IPS-15b (cell line): ENCODE results near the gene RMC1.

Experiments used
- H3K27me3 ChIP-seq: one replicate; pipeline ENCODE4 v1.6.1; 2013; ENCODE audit warnings: low read length; ENCODE audit not compliant: control insufficient read depth, insufficient read depth
- H3K36me3 ChIP-seq: one replicate; pipeline ENCODE4 v1.6.1; 2013; ENCODE audit warnings: low read length; ENCODE audit not compliant: control insufficient read depth, insufficient read depth
- H3K4me1 ChIP-seq: one replicate; pipeline ENCODE4 v1.6.1; 2013; ENCODE audit warnings: mild to moderate bottlenecking, low read length; ENCODE audit not compliant: control insufficient read depth, insufficient read depth
- H3K4me3 ChIP-seq: one replicate; pipeline ENCODE4 v1.5.1; 2013; ENCODE audit warnings: low read depth, low read length
- H3K9ac ChIP-seq: one replicate; pipeline ENCODE4 v1.6.1; 2013; ENCODE audit warnings: low read depth, mild to moderate bottlenecking, low read length
- H3K9me3 ChIP-seq: one replicate; pipeline ENCODE4 v1.6.1; 2013; ENCODE audit warnings: mild to moderate bottlenecking, low read length; ENCODE audit not compliant: control insufficient read depth, insufficient read depth

RMC1 gene

DNA sequence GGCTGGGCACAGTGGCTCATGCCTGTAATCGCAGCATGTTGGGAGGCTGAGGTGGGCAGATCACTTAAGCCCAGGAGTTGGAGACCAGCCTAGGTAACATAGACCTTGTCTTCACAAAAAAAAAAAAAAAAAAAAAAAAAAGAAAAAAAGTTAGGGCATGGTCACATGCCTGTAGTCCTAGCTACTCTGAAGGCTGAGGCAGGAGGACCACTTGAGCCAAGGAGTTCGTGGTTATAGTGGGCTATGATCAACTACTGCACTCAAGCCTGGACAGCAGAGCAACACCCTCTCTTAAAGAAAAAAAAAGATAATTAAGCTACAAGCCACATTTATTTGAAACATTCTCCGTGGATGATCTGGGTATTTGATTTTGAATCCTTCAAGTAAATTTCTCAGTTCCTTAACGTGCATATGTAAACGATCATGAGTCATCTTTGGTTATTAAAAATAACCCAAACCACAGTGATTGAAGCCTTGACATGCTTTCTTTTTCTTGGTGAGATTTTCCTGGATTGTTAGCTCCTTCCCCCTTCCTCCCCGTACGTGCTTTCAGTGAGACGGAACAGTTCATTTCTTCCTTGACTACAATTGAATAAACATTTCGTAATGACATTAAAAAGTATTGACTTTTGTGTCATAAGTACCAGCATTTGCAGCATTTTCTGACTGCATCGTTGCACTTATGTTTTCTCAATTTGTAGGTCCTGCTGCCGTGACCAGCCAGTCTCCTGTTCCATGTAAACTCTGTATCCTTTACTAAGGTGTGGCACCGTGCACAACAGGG is 20.3 kb downstream of the RMC1 start:
- H3K27me3 ChIP-seq, result no peaks in the 10 kb centered on the region
- no peaks in the 10 kb centered on the region for H3K9me3 ChIP-seq
- H3K9ac ChIP-seq, result no peak overlapping the region
- peaks cover 24% of the 10 kb centered on the region for H3K36me3 ChIP-seq
- H3K4me1 ChIP-seq, result no peaks in the 10 kb centered on the region
- H3K4me3 ChIP-seq, result no peak overlapping the region

DNA sequence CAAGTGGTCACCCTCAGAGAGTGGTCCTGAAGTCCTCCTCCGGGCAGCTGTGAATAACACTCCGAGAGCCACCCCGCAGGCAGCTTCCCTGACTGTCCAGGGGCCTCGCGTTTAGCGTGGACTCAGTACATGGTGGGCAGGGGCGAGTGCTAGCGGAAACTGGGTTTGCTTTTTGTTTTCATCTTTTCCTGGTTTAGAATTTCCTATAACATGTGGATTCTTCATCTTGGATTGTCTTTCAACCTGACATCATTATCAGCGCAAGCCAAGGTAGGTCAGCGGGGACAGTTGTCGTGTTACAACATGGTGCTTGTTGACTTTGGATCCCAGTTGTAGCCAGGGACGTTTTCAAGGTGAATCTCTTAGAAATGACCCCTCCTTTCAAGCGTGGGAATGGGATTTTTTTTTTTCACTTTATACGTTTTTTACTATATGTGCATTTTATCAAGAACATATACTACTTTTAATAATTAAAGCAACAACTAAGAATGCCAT is 20.9 kb downstream of the RMC1 start:
- Histone ChIP-seq H3K4me1 (no peaks in the 10 kb centered on the region), H3K36me3 (peaks cover 29% of the 10 kb centered on the region), H3K27me3 (no peaks in the 10 kb centered on the region), H3K4me3 (no peak overlapping the region), H3K9me3 (no peaks in the 10 kb centered on the region), H3K9ac (no peak overlapping the region)

DNA sequence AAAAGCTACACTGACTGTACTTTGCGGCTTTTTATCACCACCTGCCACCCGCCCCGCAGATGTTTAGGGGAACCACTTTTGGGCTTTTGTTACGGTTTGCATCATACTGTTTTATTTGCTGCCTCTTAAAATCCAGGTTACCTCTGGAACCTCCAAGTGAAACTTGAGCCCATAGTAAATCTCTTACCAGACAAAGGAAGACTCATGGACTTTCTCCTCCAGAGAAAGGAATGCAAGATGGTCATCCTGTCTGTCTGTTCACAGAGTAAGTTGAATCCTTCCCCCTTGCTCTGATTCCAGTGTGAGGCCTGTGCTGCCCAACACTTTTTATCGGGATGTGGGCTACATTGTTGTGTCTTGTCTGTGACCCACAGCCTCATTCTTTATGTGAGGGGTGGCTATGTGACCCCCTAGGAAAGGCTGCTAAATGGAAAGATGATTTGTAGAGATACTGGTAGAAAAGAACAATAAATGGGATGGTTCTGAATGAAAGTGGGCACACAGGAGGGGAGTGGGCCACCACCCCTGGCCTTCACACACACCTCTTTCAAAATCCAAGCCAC is 23.3 kb downstream of the RMC1 start:
- Histone ChIP-seq H3K36me3 (peaks cover 46% of the 10 kb centered on the region), H3K4me1 (no peaks in the 10 kb centered on the region), H3K9ac (no peak overlapping the region), H3K4me3 (no peak overlapping the region), H3K27me3 (no peaks in the 10 kb centered on the region), H3K9me3 (no peaks in the 10 kb centered on the region)

DNA sequence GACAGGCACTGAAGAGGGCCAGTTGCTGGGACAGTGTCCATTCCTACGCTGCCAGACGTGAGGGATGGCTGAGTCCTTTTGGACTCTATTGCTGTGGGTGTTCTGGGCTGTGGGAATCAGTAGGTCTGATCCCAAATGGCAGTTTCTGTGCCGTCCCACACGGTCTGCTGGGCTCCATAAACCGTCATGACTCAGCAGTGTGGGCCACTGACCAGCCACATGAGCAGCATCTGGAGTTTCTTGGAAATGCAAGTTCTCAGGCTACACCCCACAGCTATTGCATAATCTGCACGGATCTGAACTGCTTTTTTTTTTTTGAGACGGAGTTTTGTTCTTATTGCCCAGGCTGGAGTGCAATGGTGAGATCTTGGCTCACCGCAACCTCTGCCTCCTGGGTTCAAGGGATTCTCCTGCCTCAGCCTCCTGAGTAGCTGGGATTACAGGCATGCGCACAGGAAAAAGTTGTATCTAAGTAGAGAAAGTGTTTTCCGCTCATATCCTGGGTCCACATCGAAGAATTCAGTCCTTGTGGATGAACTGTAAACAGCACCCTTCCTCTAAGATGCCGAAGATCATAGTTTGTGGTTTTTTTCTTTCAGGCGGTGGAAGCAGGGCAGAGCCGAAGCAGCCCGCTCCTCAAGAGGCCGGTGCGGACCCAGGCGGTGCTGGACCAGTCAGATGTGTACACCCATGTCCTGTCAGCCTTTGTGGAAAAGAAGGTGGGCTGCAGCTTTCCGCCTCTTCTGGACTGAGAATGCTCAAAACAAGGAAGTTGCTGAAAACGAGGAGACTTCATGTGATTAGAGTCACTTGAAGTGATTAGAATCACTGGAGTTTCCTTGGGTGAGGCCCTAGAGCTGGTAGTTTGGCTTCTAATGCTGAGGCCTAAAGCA is 25.5 kb downstream of the RMC1 start:
- Histone ChIP-seq H3K4me3 (no peak overlapping the region), H3K4me1 (no peaks in the 10 kb centered on the region), H3K9me3 (no peaks in the 10 kb centered on the region), H3K27me3 (no peaks in the 10 kb centered on the region), H3K36me3 (peaks cover 39% of the 10 kb centered on the region), H3K9ac (no peak overlapping the region)

DNA sequence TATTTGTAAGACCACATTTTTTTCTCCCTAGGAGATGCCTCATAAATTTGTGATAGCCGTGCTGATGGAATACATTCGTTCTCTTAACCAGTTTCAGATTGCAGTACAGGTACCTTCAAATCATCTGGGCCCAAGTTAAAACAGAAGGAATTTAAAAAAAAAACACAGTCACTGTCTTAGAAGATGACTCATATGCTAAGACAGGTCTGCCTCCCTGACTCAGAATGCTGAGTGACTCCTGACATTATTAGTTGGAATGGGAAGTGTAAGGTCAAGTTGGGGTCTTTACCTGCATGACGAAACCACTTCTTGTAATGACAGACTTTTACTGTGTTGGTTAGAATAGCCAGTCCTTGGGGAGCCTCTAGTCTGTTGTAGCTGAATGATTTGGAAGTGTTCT is 26.3 kb downstream of the RMC1 start:
- H3K27me3 ChIP-seq, result no peaks in the 10 kb centered on the region
- no peaks in the 10 kb centered on the region for H3K9me3 ChIP-seq
- no peak overlapping the region for H3K9ac ChIP-seq
- no peaks in the 10 kb centered on the region for H3K4me1 ChIP-seq
- peaks cover 47% of the 10 kb centered on the region for H3K36me3 ChIP-seq
- no peak overlapping the region for H3K4me3 ChIP-seq

DNA sequence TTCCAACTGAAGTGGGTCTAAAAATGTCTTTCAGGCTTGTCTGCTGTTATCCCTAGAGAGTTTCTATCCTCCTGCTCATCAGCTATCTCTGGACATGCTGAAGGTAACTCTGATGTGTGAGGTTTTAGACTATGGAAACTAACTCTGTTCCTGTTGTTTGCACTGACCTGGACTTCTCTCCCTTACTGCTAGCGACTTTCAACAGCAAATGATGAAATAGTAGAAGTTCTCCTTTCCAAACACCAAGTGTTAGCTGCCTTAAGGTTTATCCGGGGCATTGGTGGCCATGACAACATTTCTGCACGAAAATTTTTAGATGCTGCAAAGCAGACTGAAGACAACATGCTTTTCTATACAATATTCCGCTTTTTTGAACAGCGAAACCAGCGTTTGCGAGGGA is 26.9 kb downstream of the RMC1 start:
- Histone ChIP-seq H3K9me3 (no peaks in the 10 kb centered on the region), H3K4me3 (no peak overlapping the region), H3K9ac (no peak overlapping the region), H3K36me3 (peaks cover 51% of the 10 kb centered on the region), H3K4me1 (no peaks in the 10 kb centered on the region), H3K27me3 (no peaks in the 10 kb centered on the region)

DNA sequence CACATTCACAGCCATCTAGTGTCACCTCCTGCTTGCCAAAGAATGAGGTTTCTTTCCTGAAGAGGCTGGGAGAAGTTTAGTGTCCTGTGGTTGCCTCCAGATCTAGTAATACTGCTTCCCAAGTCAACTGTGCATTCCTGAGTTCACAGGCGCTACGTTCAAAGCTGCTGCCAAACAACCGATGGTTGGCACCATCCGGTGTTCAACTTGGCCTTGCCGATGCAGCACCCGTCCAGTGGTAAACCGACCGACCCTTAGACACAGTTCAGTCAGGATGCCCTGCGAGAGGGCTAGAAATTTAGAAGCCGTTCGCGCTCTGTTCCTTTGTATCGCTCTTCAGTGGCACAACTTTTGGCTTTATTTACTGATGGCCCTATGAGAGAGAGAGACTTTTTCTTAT is 28.6 kb downstream of the RMC1 start:
- Histone ChIP-seq H3K9me3 (no peaks in the 10 kb centered on the region), H3K9ac (no peak overlapping the region), H3K36me3 (peaks cover 60% of the 10 kb centered on the region), H3K27me3 (no peaks in the 10 kb centered on the region), H3K4me3 (no peak overlapping the region), H3K4me1 (no peaks in the 10 kb centered on the region)

DNA sequence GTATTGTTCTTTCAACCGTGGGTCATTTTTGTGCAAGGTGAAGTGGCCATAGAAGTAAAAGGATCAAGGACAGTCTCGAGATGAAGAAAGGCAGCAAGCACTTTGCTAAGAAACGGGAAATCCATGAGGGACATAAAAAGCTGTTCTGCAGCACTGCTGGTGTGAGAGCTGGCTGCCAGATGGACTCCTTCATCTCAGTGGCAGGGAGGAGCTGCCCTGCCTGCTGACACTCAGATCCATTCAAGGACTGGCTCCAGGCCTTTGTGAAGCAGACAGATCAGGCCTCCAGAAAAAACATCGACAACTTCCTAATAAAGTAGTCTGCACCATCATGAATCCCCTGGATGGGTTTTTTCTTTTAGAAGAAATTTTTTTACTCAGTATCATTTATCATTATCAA is 29.5 kb downstream of the RMC1 start:
- Histone ChIP-seq H3K9me3 (no peaks in the 10 kb centered on the region), H3K4me3 (no peak overlapping the region), H3K9ac (no peak overlapping the region), H3K4me1 (no peaks in the 10 kb centered on the region), H3K36me3 (peaks cover 63% of the 10 kb centered on the region), H3K27me3 (no peaks in the 10 kb centered on the region)

DNA sequence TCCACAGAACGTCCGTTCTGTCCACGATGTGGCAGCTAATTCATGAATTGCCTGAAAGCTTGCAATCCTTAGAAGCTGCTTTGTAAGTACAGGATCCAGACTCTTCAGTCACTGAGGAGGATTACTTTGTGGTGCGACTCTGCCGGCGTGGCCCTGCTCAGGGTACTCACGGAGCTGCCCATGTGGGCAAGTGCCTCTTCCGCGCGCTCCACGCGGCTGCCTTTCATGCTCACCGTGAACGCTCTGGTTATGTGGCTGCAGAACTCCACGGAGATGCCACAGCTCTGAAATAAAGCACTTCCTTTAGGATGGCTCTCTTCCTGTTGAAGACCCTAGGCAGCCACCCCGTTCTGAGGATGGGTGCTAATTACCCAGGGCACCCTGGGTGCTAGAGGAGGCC is 31.0 kb downstream of the RMC1 start:
- Histone ChIP-seq H3K4me3 (no peak overlapping the region), H3K36me3 (peaks cover 62% of the 10 kb centered on the region), H3K27me3 (no peaks in the 10 kb centered on the region)

DNA sequence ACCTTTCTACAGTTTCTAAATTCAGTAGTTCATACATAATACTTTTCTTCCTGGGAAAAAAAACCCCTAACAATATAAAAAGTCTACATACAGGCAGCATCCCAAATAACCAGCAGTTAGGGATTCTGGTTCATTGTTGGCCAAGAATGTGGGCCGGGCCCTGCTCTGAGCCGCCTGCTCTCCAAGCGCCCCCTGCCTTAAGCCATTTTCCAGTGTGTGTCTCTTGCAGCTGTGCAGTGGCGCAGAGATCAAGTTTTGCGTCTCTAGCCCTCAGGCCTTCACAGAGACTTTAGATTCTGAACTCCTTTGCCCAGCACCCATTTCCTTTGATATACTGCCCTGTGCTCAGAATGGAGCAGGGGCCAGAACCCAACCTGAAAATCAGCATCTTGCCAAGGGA is 32.9 kb downstream of the RMC1 start:
- Histone ChIP-seq H3K27me3 (no peaks in the 10 kb centered on the region), H3K4me1 (no peaks in the 10 kb centered on the region), H3K36me3 (peaks cover 63% of the 10 kb centered on the region), H3K9ac (no peak overlapping the region), H3K9me3 (no peaks in the 10 kb centered on the region), H3K4me3 (no peak overlapping the region)

More for the DNA sequence above, 31.0 kb downstream of the RMC1 start:
- no peak overlapping the region for H3K9ac ChIP-seq
- H3K9me3 ChIP-seq, result no peaks in the 10 kb centered on the region
- H3K4me1 ChIP-seq, result no peaks in the 10 kb centered on the region

DNA sequence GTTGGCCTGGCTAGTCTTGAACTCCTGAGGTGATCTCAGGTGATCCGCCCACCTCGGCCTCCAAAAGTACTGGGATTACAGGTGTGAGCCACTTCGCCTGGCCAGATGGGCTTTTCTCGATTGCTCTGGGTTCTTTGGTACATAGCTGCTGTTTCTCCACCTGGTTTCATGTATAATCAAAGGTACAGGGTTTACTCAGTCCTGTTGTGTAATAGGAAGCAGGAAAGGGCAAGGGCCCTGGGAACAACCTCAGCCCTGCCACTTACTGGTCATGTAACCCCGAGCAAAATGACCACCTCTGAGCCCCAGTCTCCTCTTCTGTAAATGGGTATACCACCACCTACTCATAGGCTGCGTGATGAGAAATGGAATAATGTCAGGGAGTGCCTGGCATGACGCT is 34.0 kb downstream of the RMC1 start:
- Histone ChIP-seq H3K4me1 (no peaks in the 10 kb centered on the region), H3K27me3 (no peaks in the 10 kb centered on the region), H3K36me3 (peaks cover 60% of the 10 kb centered on the region), H3K9me3 (no peaks in the 10 kb centered on the region), H3K9ac (no peak overlapping the region), H3K4me3 (no peak overlapping the region)
